Measurements from ENCODE around the gene ABCF3. TPM values are rescaled to one million over a fixed set of nuclear protein-coding genes. Genes with fewer than 3 reads are reported as not detected.
"Not testable (repeated sequence)": the region's sequence is repeated elsewhere in the genome, so short reads cannot be mapped to it uniquely, and the experiment has no call there.

ABCF3 gene
- total RNA-seq (2014; rRNA removed; shearing (Covaris generic)) = 24.7 and 32.2 TPM in 2 replicates
- polyA plus RNA-seq (2015; cell fraction: cytosol; rRNA removed) = 50.2 and 53.8 TPM in 2 replicates
- polyA plus RNA-seq (2015; cell fraction: nucleus; rRNA removed) = 176 and 204 TPM in 2 replicates

- DNase-seq (ENCODE audit: low read depth, low spot score) = no peak
- in situ Hi-C loops (cut with HindIII; ENCODE audit: low pct_unique_long_range_greater_than_20kb, low sequenced_read_pairs) = no loop called here
Observed at GRCh38 chr3:184186184-184186901, at the start of gene ABCF3. ABCF3 (plus strand) TSS chr3:184186199; CDS start chr3:184186208, 9 bp downstream.

GRCh38 chr3:184140436-184140835 is 45.6 kb upstream of the ABCF3 start:
- no peak for DNase-seq (ENCODE audit: low read depth, low spot score)
- in situ Hi-C loops (cut with HindIII; ENCODE audit: low pct_unique_long_range_greater_than_20kb, low sequenced_read_pairs) = no loop called here

- no peak for DNase-seq (ENCODE audit: low read depth, low spot score)
- in situ Hi-C loops (cut with HindIII; ENCODE audit: low pct_unique_long_range_greater_than_20kb, low sequenced_read_pairs) = no loop called here
Observed at GRCh38 chr3:184142199-184142598, 43.8 kb upstream of the ABCF3 start.

- no peak for DNase-seq (ENCODE audit: low read depth, low spot score)
- in situ Hi-C loops (cut with HindIII; ENCODE audit: low pct_unique_long_range_greater_than_20kb, low sequenced_read_pairs) = no loop called here
Observed at GRCh38 chr3:184143327-184143726, 42.7 kb upstream of the ABCF3 start.

GRCh38 chr3:184144505-184144904 is 41.5 kb upstream of the ABCF3 start:
- DNase-seq (ENCODE audit: low read depth, low spot score) = no peak
- in situ Hi-C loops (cut with HindIII; ENCODE audit: low pct_unique_long_range_greater_than_20kb, low sequenced_read_pairs) = no loop called here

- DNase-seq (ENCODE audit: low read depth, low spot score) = peak; percentile 59
- in situ Hi-C loops (cut with HindIII; ENCODE audit: low pct_unique_long_range_greater_than_20kb, low sequenced_read_pairs) = no loop called here
Observed at GRCh38 chr3:184145111-184145524, 40.9 kb upstream of the ABCF3 start.

- in situ Hi-C loops (cut with HindIII; ENCODE audit: low pct_unique_long_range_greater_than_20kb, low sequenced_read_pairs) = no loop called here
- DNase-seq (ENCODE audit: low read depth, low spot score) = no peak
Observed at GRCh38 chr3:184145751-184146270, 40.2 kb upstream of the ABCF3 start.

GRCh38 chr3:184148076-184148475 is 37.9 kb upstream of the ABCF3 start:
- in situ Hi-C loops (cut with HindIII; ENCODE audit: low pct_unique_long_range_greater_than_20kb, low sequenced_read_pairs) = no loop called here
- DNase-seq (ENCODE audit: low read depth, low spot score) = no peak

- in situ Hi-C loops (cut with HindIII; ENCODE audit: low pct_unique_long_range_greater_than_20kb, low sequenced_read_pairs) = no loop called here
- DNase-seq (ENCODE audit: low read depth, low spot score) = no peak
Observed at GRCh38 chr3:184149123-184149522, 36.9 kb upstream of the ABCF3 start.

GRCh38 chr3:184149770-184150169 is 36.2 kb upstream of the ABCF3 start:
- DNase-seq (ENCODE audit: low read depth, low spot score) = peak; percentile 71
- in situ Hi-C loops (cut with HindIII; ENCODE audit: low pct_unique_long_range_greater_than_20kb, low sequenced_read_pairs) = not testable (repeated sequence)

GRCh38 chr3:184154885-184155643 is 30.9 kb upstream of the ABCF3 start, which contains the start of gene DVL3:
DVL3 (plus strand) TSS chr3:184155377; CDS start chr3:184155636, 259 bp downstream.
- in situ Hi-C loops (cut with HindIII; ENCODE audit: low pct_unique_long_range_greater_than_20kb, low sequenced_read_pairs) = no loop called here

GRCh38 chr3:184155644-184156521 is 30.1 kb upstream of the ABCF3 start:
- in situ Hi-C loops (cut with HindIII; ENCODE audit: low pct_unique_long_range_greater_than_20kb, low sequenced_read_pairs) = no loop called here
- DNase-seq (ENCODE audit: low read depth, low spot score) = peak; percentile 14

More at GRCh38 chr3:184154885-184155643, 30.9 kb upstream of the ABCF3 start, which contains the start of gene DVL3:
- peak; percentile 61 for DNase-seq (ENCODE audit: low read depth, low spot score)

GRCh38 chr3:184156522-184156955 is 29.5 kb upstream of the ABCF3 start:
- in situ Hi-C loops (cut with HindIII; ENCODE audit: low pct_unique_long_range_greater_than_20kb, low sequenced_read_pairs) = no loop called here
- DNase-seq (ENCODE audit: low read depth, low spot score) = peak; percentile 38

GRCh38 chr3:184157206-184157605 is 28.8 kb upstream of the ABCF3 start:
- in situ Hi-C loops (cut with HindIII; ENCODE audit: low pct_unique_long_range_greater_than_20kb, low sequenced_read_pairs) = no loop called here
- DNase-seq (ENCODE audit: low read depth, low spot score) = no peak

- no peak for DNase-seq (ENCODE audit: low read depth, low spot score)
- in situ Hi-C loops (cut with HindIII; ENCODE audit: low pct_unique_long_range_greater_than_20kb, low sequenced_read_pairs) = no loop called here
Observed at GRCh38 chr3:184158404-184158803, 27.6 kb upstream of the ABCF3 start.

GRCh38 chr3:184160456-184160855 is 25.5 kb upstream of the ABCF3 start:
- DNase-seq (ENCODE audit: low read depth, low spot score) = no peak
- in situ Hi-C loops (cut with HindIII; ENCODE audit: low pct_unique_long_range_greater_than_20kb, low sequenced_read_pairs) = no loop called here

- in situ Hi-C loops (cut with HindIII; ENCODE audit: low pct_unique_long_range_greater_than_20kb, low sequenced_read_pairs); DNase-seq (ENCODE audit: low read depth, low spot score): not testable (repeated sequence)
Observed at GRCh38 chr3:184162571-184163070, 23.4 kb upstream of the ABCF3 start.
